Measurements from ENCODE around the gene TSPEAR. TPM values are rescaled to one million over a fixed set of nuclear protein-coding genes. Genes with fewer than 3 reads are reported as not detected.
"Not testable (repeated sequence)": the region's sequence is repeated elsewhere in the genome, so short reads cannot be mapped to it uniquely, and the experiment has no call there.

Gene TSPEAR
- total RNA-seq, 4 donors from 2014 or later: not detected

DNA sequence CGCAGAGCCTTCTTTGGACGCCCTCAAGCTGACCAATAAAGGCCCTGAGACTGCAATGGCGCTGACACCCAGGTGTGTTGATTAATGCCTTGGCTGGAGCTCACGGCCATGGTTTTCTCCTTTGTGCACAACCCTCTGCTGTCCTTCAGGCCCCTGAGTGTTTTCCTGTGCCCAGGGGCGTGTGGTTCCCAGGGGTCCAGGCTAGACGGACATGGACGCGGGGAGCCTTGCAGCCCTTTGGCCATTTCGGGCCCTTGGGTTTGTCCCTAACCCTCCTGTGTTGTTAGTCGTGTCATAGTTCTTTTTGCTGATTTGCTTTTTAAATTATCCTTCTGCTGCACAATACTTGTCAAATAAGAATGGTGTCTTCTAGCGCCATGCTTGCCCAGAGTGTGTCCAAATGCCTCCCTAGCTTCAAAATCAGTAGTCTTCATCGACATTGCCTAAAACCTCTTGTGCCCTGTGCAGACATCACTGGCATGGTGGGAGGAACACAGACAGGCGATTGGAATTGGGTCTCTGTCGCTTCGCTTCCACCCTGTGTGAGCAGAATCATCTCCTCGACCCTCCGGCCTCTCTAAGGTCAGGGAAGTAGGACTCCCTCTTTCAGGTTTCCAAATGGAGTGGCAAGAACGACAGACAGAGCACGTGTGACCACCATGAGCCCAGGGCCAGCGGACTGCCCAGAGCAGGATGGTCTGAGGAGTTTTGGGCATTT is 135.9 kb downstream of the TSPEAR start:
- ATAC-seq (no peak), DNase-seq (no peak)
- Histone ChIP-seq H3K9me3 (no peaks in the 10 kb centered on the region), H3K4me3 (no peak overlapping the region), H3K4me1 (no peaks in the 10 kb centered on the region), H3K27me3 (peaks cover 0 to 20% (median 2%) of the 10 kb centered on the region in 3 donors), H3K27ac (no peak overlapping the region), H3K36me3 (no peaks in the 10 kb centered on the region)
- in situ Hi-C loops (cut with MboI; ENCODE audit: low sequenced_read_pairs in 4 of 4) (no loop called here), intact Hi-C loops (cut with DNase I; ENCODE audit: low total_unique reads) (no loop called here)
- TF ChIP-seq, protein P1, sequence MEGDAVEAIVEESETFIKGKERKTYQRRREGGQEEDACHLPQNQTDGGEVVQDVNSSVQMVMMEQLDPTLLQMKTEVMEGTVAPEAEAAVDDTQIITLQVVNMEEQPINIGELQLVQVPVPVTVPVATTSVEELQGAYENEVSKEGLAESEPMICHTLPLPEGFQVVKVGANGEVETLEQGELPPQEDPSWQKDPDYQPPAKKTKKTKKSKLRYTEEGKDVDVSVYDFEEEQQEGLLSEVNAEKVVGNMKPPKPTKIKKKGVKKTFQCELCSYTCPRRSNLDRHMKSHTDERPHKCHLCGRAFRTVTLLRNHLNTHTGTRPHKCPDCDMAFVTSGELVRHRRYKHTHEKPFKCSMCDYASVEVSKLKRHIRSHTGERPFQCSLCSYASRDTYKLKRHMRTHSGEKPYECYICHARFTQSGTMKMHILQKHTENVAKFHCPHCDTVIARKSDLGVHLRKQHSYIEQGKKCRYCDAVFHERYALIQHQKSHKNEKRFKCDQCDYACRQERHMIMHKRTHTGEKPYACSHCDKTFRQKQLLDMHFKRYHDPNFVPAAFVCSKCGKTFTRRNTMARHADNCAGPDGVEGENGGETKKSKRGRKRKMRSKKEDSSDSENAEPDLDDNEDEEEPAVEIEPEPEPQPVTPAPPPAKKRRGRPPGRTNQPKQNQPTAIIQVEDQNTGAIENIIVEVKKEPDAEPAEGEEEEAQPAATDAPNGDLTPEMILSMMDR (IDR thresholded peaks at IDR 0.05 in 4 of 5, conservative IDR thresholded peaks at IDR 0.05 in 1 of 5): no peak
- TF ChIP-seq POLR2A (IDR thresholded peaks at IDR 0.05): no peak

DNA sequence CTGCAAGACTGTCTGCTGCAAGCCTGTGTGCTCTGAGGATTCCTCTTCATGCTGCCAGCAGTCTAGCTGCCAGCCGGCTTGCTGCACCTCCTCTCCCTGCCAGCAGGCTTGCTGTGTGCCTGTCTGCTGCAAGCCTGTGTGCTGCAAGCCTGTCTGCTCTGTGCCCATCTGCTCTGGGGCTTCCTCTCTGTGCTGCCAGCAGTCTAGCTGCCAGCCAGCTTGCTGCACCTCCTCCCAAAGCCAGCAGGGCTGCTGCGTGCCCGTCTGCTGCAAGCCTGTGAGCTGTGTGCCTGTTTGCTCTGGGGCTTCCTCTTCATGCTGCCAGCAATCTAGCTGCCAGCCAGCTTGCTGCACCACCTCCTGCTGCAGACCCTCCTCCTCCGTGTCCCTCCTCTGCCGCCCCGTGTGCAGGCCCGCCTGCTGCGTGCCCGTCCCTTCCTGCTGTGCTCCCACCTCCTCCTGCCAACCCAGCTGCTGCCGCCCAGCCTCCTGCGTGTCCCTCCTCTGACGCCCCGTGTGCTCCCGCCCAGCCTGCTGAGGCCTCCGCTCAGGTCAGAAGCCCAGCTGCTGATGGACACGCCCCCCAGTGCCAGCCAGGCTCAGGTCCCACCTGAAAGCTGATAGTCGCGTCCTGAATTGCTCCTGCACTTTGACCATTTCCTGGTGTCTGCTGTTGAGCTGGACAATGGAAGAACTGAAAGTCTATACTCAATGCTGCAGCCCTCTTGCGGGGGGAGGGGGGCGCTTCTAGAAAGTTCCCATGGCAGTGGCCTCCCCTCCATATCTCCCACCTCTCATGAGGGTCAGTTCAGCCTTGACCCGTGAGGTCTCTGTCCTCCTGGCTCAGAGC is 136.7 kb downstream of the TSPEAR start:
- ATAC-seq (no peak), DNase-seq (no peak)
- Histone ChIP-seq H3K4me3 (no peak overlapping the region), H3K36me3 (no peaks in the 10 kb centered on the region), H3K9me3 (no peaks in the 10 kb centered on the region), H3K27me3 (peaks cover 0 to 18% (median 2%) of the 10 kb centered on the region in 3 donors), H3K27ac (no peak overlapping the region), H3K4me1 (no peaks in the 10 kb centered on the region)
- in situ Hi-C loops (cut with MboI; ENCODE audit: low sequenced_read_pairs in 4 of 4) (no loop called here), intact Hi-C loops (cut with DNase I; ENCODE audit: low total_unique reads) (no loop called here)
- TF ChIP-seq, protein P1 (IDR thresholded peaks at IDR 0.05 in 4 of 5, conservative IDR thresholded peaks at IDR 0.05 in 1 of 5): no peak
- TF ChIP-seq POLR2A (IDR thresholded peaks at IDR 0.05): no peak

- in situ Hi-C loops (cut with MboI; ENCODE audit: low sequenced_read_pairs in 4 of 4); ATAC-seq; H3K4me3 ChIP-seq; intact Hi-C loops (cut with DNase I; ENCODE audit: low total_unique reads); H3K4me1 ChIP-seq; DNase-seq; H3K9me3 ChIP-seq; H3K27ac ChIP-seq; H3K36me3 ChIP-seq: not testable (repeated sequence)
- H3K27me3 ChIP-seq: peaks cover 0 to 18% (median 2%) of the 10 kb centered on the region in 3 donors
Observed at GRCh38 chr21:44573630-44574456, 137.5 kb downstream of the TSPEAR start, which contains the start of gene KRTAP10-4. TSS of gene KRTAP10-4 (plus strand) at chr21:44573729. CDS start at chr21:44573759, 30 bp downstream.

- ATAC-seq (no peak), DNase-seq (no peak)
- Histone ChIP-seq H3K4me3 (no peak overlapping the region), H3K36me3 (no peaks in the 10 kb centered on the region), H3K27ac (no peak overlapping the region), H3K4me1 (no peaks in the 10 kb centered on the region), H3K9me3 (no peaks in the 10 kb centered on the region), H3K27me3 (peaks cover 0 to 20% (median 2%) of the 10 kb centered on the region in 3 donors)
- TF ChIP-seq POLR2A (IDR thresholded peaks at IDR 0.05): no peak
- TF ChIP-seq, protein P1 (IDR thresholded peaks at IDR 0.05 in 4 of 5, conservative IDR thresholded peaks at IDR 0.05 in 1 of 5): no peak
- intact Hi-C loops (cut with DNase I; ENCODE audit: low total_unique reads) (no loop called here), in situ Hi-C loops (cut with MboI; ENCODE audit: low sequenced_read_pairs in 4 of 4) (no loop called here)
Observed at GRCh38 chr21:44572959-44573583, 138.3 kb downstream of the TSPEAR start.

All from gastrocnemius medialis (tissue), 4 donors.